ENCODE data around the gene GUCY1A1.

DNA sequence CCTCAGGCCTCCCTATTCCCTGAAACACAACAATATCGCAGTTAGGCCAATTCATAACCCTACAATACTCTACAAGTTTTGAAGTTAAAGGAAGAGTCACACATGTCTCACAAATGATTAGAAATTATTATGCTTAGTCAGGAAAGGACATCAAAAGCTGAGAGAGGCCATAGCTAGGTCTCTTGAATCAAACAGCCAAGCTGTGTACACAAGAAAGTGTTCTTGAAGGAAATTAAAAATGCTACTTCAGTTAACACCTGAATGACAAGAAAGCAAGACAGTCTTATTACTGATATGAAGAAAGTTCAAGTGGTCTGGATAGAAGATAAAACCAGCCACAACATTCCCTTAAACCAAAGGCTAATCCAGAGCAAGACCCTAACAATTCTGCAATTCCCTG, 23.6 kb upstream of the GUCY1A1 start:
- TF ChIP-seq CTCF (IDR thresholded peaks at IDR 0.05) (no peak), POLR2A (IDR thresholded peaks at IDR 0.05) (no peak)
